ENCODE data around the gene ATP1A1.

The ATP1A1 gene

GRCh38 chr1:116373431-116374352, 648 bp downstream of the ATP1A1 start:
- DNase-seq = peak; percentile 60

DNA sequence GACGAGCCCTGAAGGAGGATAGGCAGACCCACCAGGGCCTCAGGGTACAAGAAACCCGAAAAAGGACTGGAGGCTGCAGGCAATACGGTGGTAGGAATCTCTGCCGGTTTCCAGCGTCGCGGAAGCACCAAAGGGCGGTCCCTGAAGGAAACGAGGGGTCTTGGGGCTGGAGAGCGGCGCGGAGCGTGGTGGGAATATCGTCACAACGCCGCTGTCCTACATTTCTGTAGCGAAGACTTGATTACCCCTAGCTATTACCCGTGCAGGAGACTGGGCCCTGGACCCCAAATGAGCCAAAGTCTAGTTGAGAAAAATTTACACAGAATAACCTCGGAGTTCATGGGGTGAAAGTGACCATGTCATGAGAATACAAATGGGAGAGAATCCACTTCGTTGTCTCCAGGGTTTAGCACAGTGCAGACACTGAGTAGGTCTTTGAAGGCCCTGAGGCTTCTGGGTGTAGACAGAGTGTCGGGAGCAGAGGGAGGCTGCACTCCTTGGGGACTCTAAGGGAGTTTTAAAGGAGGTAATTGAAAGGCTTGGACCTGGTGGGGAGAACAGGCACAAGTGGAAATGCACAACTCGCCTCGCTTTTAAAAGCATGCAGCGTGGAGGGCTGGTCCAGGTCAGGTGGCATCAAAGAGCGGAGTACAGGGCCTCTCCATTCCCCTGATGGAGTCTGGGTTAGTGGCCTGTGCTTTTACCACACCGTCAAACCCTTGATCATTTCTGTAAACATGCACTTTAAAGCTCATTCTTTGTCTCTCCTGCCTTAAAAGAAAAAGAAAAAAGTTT, 1.5 kb downstream of the ATP1A1 start:
- DNase-seq = peak; percentile 48

DNA sequence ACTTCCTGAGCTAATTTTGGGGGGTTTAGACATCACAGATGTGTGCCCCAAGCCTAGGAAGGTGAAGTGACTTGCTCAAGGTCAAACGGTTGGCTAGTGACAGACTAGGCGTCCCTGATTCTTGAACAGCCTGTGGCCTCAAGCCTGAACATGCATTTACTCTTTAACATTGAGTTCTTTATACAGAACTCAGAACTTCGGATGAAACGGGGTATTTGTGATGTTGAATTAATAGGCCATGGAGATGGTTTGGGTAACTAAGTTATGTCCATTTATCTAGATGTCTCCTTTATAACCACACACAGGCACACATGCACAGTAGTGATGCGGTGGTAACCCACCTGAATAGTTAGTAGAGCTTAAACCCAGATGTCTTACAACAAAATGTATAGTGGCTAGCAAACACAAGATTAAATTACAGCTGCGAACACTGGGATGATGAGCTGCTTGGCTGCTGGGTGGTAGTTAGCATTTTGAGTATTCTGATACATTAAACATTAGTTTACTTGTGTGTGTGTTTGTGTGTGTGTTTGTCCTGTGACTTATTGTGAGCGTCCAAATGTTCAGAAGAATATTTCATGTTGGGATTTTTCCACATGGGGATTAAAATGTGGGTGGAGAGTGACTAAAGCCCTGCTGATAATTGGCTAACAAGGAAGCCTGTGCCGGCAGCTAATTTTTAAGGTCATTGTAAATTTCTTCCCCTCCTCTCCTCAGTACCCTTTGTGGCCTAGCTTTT, 2.3 kb downstream of the ATP1A1 start:
- DNase-seq = no peak

- DNase-seq = peak; percentile 36
These were observed 3.1 kb downstream of the ATP1A1 start for GRCh38 chr1:116375887-116376728.

- no peak for DNase-seq
These were observed 3.7 kb downstream of the ATP1A1 start for GRCh38 chr1:116376729-116377086.

DNA sequence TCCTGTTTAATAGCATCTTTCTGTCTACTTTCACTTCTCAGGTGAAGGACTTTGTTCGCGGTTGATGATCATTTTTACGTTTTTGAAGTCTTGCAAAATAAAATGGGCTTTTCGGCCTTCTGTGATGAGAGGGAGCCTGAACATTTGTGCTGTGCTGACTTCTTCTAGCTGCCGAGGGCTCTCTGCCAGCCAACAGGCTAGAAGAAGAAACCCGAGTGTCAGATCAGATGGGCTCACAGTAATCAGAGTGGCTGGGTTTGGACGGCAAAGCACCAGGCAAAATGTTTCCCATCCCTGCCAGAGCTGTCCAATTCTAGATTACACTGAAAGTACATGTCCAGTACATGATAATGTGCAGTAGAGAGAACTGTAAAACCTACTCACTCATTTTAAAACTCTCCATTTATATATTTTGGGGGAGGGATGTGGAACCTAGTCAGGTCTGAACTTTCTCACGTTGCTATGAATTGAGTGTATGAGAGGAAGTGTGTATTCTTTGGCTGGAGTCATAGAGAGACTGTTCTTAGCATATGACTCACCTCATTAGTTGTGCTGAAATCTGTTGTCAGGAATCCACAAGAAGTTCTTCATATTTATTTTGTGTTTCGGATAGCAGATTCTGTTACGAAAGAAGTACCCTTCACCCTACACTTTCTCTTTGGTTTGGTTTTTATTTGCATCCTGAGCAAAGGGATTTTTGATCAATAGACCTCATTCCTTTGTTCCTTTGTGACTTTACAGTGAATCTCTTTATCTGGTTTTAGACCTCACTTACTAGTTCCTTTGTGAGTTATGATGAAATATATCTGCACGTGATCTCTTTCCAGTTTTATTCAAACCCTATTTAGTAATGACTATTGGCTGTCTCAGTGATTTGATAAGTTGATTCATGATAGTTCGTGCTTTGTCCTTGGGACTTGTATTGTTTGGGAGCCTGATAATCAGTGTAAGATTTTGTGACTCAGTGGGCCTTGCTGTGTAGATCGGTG, 4.8 kb downstream of the ATP1A1 start:
- DNase-seq = peak; percentile 68

GRCh38 chr1:116379057-116379630, 6.1 kb downstream of the ATP1A1 start:
- DNase-seq = no peak

GRCh38 chr1:116379674-116380498, 6.8 kb downstream of the ATP1A1 start:
- DNase-seq = no peak

GRCh38 chr1:116380499-116381242, 7.6 kb downstream of the ATP1A1 start:
- no peak for DNase-seq

- DNase-seq = no peak
These were observed 9.3 kb downstream of the ATP1A1 start for GRCh38 chr1:116382321-116382720.

- DNase-seq = no peak
These were observed 9.9 kb downstream of the ATP1A1 start for GRCh38 chr1:116382857-116383483.

DNA sequence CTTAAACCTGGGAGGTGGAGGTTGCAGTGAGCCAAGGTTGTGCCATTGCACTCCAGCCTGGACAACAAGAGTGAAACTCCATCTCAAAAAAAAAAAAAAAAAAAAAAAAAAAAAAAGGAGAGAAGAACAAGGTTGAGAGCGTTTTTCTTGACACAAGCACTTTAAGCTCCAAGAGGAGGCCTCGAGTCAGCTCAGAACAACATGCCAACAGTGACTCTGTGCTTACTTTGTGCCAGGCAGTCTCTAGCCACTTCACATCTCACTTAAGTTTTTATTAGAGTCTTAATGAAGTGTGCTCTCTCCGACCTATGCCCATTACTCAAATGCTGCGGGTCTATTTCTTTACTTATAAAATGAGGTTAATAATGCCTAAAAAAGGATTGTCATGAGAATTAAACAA, 13.0 kb downstream of the ATP1A1 start:
- no peak for DNase-seq

DNA sequence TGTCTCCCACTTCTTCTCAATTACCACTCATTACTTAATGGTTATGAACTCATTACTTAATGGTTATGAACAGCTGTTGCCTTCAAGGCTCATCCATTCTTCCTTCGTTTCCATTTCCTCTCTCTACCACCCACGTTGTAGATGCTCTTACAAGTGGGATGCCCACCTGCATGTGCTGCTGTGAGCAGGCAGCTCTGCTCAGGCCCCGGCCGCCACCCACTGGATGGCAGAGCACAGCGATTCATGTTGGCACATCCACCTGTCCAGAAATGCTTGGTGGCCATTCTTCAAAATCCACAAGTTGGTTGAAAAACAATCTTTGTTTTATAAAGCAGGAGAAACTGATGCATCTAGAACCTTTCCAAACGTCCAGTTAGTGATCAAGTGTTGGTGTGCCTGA, 14.5 kb downstream of the ATP1A1 start:
- DNase-seq = no peak

- no peak for DNase-seq
These were observed 15.1 kb downstream of the ATP1A1 start for GRCh38 chr1:116388122-116388521.

DNA sequence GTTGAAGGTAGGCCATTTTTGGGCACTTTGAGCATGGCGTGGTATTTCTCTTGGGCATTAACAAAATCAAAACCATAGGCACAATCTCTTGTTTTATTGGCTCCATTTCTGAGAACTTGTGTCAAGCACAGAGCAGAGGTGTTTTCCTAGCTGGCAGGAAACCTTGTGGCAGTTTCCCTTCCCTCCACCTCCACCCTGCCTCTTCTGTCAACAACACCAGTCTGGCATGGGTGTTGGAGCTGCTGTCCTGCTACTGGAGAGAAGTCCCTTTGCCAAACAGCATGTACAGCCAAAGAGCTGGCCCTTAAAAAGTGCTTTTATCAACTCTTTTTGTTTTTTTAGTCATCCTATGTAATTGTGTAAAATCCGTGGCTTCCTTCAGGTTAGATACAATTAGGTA, 16.0 kb downstream of the ATP1A1 start:
- no peak for DNase-seq

- DNase-seq = no peak
These were observed 16.6 kb downstream of the ATP1A1 start for GRCh38 chr1:116389686-116390085.

DNA sequence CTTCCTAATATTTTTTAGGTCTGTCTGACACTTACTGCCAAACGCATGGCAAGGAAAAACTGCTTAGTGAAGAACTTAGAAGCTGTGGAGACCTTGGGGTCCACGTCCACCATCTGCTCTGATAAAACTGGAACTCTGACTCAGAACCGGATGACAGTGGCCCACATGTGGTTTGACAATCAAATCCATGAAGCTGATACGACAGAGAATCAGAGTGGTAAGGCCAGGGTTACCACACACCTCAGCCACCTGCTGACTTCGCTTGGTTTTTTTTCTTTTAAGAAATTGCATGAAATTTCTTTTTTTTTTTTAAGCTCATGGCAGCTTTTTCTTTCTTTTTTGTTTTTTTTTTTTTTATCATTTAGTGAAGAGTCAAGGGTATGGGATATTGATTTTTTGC, 17.2 kb downstream of the ATP1A1 start:
- peak; percentile 70 for DNase-seq

DNA sequence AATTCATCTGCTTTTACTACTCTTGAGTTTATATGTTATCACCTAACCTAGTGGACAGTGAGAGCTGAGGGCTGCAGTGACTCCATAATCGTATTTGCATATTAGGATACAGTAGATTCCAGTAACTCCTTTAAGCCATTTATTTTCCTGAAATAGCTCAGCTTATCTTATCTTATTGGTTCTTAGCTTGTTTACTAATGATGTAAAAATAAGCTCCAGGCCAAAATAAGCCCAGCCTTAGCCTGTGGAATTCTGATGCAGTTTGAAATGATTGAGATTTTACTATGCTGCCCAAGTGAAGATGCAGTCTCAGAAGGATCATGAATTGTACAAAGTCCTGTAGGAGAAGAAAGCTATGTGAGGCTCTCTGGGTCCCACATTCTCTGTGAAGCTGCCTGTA, 18.1 kb downstream of the ATP1A1 start:
- DNase-seq = no peak

Measured in CD4-positive, alpha-beta T cell treated with Interleukin-12 subunit alpha and Interleukin-12 subunit beta, for 1 hour (primary cell).